HG03354 (cell line): ENCODE data around the gene MS4A6E.
"Not testable (repeated sequence)": the region's sequence is repeated elsewhere in the genome, so short reads cannot be mapped to it uniquely, and the experiment has no call there.

ENCODE experiments used
- ATAC-seq: cut with Tn5 transposase; IDR thresholded peaks from one replicate; pipeline ENCODE4 v1.9.1; 2021; ENCODE audit warnings: mild to moderate bottlenecking; ENCODE audit not compliant: unreplicated experiment, poor library complexity, severe bottlenecking

Gene MS4A6E, protein sequence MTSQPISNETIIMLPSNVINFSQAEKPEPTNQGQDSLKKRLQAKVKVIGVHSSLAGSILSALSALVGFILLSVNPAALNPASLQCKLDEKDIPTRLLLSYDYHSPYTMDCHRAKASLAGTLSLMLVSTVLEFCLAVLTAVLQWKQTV

DNA sequence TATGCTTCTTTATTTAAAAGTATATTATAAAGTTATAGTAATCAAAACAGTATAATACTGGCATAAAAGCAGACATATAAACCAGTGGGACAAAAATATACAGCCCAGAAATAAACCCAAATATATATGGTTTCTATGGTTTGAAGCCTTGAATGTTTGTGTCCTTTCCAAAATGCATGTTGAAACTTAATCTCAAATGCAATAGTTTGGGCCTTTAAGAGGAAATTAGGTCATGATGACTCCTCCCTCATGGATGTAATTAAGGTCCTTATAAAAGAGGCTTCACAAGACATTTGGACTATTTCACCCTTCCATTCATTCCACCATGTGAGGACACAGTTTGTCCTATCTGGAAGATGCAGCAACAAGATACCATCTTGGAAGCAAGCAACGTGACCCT lies at the start of gene MS4A6E:
MS4A6E (plus strand) TSS at position 301 of the 400 bp plus-strand sequence. CDS start 7,641 bp downstream, outside the sequence.
- no peak for ATAC-seq

DNA sequence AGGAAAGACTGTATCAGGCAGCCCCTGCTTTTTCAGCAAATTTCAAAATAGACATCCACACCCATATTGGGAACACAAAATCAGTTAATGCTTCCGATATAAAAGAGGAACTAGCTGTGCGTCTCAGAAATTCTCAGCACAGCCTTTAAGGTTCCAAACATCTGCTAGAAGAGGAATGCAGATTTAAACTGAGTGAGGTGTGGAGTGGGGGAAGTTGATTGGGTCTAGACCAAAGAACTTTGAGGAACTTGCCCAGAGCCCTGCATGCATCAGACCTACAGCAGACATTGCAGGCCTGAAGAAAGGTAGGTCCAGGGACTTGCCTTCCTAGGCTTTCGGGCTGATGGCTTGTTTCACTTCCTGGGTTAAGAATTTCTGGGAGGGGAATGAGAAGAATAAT lies 46.6 kb upstream of the MS4A6E start, which contains the start of gene MS4A4A:
MS4A4A (plus strand) TSS at position 255 of the 400 bp plus-strand sequence; CDS start at position 265, 10 bp downstream.
- no peak for ATAC-seq

DNA sequence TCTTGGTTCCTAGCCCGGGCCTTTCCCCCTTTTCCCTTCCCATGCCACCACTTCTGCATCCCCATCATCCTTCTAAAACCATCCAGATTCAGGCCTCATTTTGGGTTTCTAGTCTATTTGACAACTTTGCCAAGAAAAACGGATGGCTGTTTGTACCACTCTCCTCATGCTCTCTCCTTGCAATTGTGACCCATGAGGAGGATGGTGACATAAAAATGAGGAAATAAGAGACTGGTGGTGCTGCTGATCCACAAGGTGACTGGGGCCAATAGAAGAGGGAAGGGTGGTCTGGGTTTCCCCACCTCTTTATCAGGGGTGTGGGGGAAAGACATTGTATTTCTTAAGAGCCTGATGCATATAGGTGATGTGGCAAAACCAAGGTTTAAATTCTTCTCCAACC lies 45.6 kb upstream of the MS4A6E start:
- no peak for ATAC-seq

DNA sequence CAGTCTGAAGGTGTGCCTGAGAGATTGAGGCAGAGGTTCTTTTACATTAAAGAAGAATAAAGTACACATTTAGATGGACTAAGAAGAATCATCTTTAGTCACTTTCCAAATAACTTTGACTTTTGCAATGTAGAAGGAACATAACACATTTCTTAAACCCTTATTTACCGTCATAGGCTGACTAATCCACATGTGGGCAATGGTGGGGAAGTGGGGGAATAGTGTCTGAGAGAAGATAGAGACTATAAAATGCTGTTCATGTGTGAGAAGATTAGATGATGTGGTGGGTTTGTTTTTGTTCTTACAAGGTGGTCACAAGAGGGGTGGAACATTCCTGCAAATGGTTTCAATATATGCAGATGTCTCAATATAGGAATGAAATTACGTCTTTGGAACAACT lies 44.8 kb upstream of the MS4A6E start:
- no peak for ATAC-seq

DNA sequence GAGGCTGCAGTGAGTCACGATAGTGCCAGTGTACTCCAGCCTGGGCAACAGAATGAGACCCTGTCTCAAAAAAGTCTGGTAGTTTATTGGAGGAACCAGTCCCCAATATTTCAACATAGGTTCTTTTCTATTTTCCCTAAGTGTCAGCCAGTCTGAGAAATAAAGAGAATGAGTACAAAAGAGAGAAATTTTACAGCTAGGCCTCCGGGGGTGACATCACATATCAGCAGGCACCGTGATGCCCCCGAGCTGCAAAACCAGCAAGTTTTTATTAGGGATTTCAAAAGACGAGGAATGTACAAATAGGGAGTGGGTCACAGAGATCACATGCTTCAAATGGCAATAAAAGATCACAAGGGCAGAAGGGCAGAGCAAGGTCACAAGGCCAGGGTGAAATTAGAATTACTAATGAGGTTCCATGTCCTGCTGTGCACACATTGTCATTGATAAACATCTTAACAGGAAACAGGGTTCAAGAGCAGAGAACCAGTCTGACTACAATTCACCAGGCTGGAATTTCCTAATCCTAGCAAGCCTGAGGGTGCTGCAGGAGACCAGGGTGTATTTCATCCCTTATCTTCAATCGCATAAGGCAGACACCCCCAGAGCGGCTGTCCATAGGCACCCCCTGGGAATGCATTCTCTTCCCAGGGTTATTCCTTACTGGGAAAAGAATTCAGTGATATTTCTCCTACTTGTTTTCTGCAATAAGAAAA lies 41.5 kb upstream of the MS4A6E start:
- ATAC-seq, result not testable (repeated sequence)

DNA sequence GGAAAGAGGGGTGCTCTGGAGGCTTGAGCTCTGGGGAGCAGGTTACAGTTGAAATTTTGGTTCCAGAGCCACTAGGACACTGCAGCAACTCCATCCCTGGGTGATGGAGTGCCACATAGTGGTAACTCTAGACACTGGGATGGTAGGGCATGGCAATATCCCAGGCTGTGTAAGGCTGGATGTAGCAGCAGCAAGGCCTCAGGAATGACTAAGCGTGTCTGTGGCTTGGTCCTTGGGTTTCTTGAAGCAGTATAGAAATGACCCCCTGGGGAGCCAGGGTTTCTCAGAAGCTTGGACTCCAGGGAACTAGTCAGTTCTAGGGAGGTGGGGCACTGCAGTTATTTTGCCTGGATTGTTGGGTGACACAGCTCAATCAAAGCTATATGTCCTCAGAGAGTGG lies 38.5 kb upstream of the MS4A6E start:
- no peak for ATAC-seq

DNA sequence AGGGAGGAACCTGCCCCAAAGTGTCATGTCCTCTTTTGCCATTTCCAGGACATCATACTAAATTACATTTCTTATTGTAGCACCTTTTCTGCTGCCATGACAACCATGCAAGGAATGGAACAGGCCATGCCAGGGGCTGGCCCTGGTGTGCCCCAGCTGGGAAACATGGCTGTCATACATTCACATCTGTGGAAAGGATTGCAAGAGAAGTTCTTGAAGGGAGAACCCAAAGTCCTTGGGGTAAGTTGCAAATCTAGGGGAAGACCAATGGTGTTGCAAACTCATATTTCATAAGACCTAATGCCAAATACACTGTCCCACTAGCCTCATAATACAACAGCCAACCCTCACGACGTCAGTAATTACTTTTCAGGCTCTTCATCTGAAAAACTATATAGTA lies 34.9 kb upstream of the MS4A6E start:
- no peak for ATAC-seq

DNA sequence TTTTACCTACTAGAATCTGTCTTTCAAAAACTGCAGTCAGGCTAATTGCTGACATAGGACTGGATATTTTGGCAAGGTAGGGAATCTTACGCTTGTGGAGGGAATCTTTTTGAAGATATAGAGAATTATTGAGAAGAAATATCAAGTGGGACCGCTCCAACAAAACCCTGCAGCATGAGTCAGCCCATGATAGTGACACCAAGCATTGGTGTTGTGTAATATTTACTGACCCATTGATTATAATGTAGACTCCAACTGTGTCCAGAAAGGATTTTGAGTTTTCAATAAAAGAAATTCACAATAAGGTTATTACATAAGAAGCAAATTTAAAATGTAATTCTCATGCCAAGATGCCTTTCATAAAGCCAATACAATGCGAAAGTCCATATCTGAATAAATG lies 25.9 kb upstream of the MS4A6E start:
- ATAC-seq, result no peak

DNA sequence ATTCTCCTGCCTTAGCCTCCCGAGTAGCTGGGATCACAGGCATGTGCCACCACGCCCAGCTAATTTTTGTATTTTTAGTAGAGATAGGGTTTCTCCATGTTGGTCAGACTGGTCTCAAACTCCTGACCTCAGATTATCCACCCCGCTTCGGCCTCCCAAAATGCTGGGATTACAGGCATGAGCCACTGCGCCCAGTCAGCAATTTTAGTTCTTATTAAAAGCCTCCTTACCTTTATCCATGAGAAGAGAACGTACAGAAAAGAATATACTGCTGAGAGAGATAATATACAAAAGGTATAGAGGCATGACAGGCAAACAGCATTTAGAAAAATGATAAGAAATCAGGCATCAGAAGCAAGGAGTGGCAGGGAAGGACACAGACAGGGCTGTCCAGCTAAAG lies 25.2 kb upstream of the MS4A6E start:
- not testable (repeated sequence) for ATAC-seq

DNA sequence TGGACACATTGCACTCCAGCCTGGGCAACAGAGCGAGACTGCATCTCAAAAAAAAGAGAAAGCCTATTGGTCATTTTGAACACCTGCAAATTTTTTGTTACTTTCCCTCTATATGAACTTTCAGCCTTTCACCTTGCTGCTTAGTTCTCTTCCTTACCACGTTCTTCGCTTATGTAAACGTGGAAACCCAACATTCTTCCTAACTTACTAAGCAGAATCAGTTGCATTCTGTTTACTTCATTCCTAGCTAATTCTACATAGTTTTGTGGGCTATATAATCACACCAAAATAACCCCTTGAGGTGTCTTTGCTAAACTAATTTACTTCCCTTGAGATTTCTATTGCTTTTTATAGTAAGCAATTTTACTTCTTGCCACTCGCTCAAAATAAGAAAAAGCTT lies 23.4 kb upstream of the MS4A6E start:
- ATAC-seq, result no peak

DNA sequence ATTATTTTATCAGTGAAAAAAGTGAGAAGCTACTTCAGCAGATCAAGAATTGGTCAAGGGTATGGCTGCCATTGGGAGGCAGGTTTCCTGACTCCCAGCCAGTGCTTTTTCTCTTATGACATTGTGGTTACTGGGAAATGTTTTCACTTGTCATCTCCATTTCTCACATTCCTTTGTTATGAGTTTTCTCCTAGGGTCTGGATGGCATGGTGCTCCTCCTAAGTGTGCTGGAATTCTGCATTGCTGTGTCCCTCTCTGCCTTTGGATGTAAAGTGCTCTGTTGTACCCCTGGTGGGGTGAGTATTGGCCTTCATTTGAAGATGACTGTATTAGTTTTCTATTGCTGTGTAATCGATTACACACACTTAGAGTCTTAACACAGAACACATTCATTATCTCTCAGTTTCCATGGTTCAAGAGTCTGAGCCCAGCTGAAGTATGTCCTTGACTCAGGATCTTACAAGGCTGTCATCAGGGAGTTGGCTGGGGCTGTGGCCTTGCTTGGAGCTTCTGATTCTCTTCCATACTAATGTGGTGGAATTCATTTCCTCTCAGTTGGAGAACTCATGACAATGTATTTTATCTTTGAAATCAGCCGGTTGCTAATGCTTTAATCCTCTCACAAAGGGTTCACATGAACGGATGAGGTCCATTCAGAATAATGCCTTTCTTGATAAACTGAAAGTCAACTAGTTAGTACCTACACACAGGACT lies 21.0 kb upstream of the MS4A6E start:
- no peak for ATAC-seq

DNA sequence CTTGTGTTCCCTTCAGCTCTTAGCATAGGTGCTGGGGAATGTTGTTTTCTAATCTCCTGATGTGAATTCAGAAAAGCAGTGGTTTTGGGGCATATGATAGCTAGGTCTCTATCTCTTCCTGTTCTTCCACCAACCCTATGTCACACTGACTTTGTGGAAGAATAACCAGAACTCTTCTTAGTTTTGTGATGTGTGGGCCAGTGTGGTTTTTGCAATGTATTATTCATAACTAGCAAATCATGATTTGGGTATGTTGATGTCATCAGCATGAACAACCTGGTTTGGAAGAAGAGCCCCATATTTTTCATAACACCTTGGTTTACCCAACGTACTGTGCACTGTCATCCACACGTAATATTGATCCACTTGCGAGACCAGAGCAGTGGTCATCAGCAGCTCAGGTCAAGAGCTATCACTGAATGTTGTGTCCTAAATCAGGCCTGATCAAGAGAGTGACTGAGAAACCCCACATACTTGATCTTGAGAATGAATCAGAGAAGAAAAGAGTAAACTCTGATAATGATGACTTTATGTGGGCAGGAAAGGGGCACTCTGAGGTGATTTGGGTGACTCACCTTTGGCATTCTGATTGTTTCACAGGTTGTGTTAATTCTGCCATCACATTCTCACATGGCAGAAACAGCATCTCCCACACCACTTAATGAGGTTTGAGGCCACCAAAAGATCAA lies 19.4 kb upstream of the MS4A6E start:
- ATAC-seq, result no peak

DNA sequence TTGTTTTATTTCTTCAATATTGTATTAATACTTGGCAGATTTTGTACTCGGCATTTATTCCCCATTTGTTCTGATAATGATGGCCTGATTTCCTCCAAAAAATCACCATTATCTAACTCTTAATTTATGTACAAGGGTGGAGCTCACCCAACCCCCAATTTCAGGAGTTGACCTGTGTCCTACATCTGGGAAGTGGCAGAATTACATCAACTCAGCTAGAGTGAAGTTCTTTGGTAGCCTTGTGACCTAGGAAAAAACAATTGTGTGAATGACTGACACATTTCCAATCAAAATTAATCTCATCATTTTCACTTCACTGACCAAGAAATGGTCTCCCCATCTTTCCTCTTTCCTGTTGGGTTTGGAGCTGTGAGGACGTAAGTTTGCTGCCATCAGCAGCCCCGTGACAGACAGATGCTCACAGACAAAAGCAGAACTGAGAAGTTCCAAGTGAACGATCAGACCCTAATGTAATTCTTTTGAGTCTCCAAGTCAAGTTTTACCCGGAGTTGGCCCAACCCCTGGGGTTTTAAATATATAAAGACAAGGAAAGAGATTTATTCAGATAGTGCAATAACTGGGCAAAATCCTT lies 16.6 kb upstream of the MS4A6E start:
- peak; percentile 67 for ATAC-seq

DNA sequence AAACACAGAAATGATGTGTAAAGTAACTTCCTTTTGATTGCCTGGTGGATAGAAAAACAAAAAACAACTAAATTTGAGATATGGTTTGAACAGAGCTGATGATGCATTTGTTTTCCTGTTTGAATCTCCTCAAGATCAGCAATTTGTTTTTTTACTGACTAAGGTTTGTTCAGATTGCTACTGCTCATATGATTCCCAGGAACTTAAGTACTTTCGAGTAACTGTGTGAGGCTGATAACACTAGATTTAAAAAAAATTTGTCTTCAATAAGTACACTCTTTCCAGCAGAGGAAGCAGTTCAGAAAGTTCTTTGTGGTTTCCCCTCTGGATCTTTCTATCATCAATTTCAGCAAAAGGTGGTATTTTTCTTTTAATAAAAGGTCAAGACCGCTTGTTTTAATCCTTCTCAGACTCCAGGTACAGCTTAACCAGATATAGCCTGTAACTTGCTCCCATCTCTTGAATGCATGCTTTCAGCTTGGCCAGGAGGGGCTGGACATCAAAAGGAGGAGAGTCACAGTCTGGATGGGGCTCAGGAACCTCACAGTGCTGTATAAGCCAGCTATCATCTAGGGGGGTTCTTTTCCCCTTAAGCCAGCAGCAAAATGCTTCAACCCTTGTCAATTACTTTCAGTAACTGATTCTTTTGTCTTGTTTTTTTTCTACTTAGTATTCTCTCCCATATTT lies 12.3 kb upstream of the MS4A6E start:
- ATAC-seq, result no peak

DNA sequence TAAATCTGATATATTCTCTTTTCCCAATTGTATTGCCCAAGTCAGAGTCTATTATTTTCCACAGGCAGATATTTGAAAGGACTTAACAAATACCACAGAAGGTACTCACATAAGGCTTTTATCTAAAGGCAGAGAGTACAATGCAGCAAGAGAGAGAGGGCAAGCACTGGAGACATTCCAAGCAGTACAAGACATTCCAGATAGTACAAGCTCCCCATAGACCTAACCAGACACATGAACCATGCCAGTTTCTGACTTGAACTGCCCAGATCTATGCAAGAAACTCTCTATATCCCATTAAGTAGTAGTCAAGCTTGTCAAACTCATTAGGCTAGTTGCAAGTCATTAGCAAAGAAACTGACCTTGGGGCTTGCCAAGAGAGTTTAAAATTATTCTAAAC lies 11.2 kb upstream of the MS4A6E start:
- no peak for ATAC-seq

DNA sequence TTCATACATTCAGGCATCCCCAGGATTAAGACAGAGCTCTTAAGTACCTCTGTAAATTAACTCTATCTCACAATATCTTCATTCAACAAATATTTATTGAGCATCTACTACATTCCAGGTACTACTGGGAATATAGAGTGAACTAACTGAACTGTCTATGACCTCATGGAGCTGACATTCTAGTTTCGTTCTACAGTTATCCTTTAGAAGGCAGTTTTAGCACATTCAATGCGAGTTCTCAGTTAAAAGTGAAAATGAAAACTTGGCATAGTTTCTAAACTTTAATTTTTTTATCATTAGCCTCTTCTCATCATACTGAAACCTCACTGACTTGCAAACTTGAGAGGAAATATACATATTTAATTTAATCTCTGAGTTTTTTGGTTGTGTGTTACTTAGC lies 10.7 kb upstream of the MS4A6E start:
- ATAC-seq, result no peak

DNA sequence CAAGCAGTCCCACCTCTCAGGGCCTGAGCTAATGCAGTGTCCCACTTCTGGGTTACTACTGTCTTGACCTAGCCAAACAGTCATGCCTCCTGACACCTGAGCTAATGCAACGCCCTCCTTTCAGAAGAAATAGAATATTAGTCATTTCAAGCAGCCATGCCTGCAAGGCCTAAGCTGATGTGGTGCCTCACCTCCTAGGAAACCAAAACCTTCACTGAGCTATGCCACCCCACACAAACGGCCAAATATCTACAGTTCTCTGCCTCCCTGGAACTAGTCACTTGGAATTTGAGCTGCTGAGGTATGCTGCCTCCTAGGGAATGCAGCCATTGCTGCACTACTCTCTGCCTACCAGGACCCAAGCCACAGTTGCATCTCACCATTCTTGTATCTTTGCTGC lies 8.3 kb upstream of the MS4A6E start:
- ATAC-seq, result no peak

DNA sequence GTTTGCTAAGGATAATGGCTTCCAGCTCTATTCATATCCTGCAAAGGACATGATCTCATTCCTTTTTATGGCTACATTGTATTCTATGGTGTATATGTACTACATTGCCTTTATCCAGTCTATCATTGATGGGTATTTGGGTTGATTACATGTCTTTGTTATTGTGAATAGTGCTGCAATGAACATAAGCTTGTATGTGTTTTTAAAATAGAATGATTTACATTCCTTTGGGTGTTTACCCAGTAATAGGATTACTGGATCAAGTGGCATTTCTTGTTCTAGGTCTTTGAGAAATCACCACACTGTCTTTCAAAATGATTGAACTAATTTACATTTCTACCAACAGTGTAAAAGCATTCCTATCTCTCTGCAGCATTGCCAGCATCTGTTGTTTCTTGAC lies 6.0 kb upstream of the MS4A6E start:
- no peak for ATAC-seq

DNA sequence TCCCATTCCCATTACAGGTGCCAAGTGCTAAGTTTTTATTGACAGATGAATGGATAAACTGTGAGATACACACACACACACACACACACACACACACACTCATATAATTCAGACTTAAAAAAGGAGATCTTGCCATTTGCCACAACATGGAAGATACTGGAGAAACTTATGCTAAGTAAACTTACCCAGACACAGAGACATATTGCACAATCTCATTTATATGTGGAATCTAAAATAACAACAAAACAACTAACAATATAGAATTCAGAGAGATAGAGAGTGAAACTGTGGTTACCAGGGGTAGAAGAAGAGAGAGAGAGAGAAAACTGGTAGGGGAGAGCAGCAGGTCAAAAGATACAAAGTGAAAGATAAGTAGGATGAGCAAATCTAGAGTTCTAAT lies 1.4 kb downstream of the MS4A6E start:
- ATAC-seq, result no peak

DNA sequence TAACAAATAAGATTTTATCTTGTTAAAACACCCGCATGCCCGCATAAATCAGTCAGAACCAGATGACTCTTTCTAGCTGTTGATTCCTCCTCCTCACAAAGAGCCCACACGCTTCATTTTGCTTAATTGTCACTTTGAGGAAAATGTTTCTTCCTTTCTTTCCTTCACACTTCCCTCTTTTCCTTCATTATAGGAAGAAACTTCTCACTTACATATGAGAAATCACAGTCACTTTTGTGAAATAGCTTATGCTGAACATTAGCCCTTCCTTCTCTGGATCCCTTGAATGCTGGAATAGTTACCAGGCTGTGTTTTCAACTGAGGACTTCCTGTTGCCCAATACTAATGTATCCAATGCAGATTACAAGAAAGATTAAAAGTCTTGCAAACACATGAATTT lies 5.8 kb downstream of the MS4A6E start:
- ATAC-seq, result no peak
